ENCODE measurements around the gene ZNRF2.
A peak's percentile ranks its signal among the peaks of the same experiment; 100 is the strongest.

Gene ZNRF2

DNA sequence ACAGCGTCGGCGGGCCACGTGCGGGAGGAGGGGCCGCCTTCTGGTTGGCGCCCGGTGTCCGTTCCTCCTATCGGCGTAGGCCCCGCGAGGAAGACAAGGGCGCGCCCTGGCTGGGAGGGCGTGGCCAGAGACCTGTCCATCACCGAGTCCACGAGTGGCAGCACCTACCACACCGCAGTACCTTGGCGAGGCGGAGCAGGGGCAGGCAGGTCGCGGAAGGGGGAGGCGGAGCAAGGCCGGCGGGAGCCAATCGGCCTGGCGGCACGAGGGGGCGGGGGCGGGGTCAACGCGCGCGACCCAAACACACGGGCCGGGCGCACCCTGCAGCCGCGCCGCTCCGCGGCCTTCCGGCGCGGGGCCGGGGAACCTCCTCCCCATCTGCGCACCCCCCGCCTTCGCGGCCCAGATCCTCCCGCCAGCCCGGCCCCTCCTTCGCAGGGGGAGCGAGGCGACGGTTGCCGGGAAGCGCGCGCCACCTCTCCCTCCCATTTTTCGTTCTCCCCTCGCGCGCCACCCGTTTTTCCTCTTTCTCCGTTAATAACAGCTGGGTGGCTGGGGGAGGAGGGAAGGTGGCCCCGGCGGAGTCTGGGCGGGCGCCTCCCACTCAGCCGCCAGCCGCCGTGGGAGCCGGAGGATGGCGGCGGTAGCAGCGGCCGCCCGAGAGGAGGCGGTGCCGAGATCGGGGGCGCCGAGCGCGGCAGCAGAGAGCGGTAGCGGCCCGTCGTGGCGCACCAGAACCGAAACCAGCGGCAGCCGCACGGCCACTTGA, at the start of gene ZNRF2:
Gene ZNRF2 (plus strand): TSS at position 300 of the 769 bp plus-strand sequence. CDS start 761 bp downstream, outside the sequence.
- CTCF ChIA-PET = interaction anchor here (1.0 to 2.1 kb wide), 3 partner anchors 38 to 68 kb away, joined by 3 to 5 read pairs (median 4); no protein-coding TSS in a partner anchor
- H3K9me3 Mint-ChIP-seq = no peaks in the 10 kb centered on the region
- H3K4me1 Mint-ChIP-seq = peaks cover 41% of the 10 kb centered on the region
- H3K36me3 Mint-ChIP-seq = peaks cover 20% of the 10 kb centered on the region
- H3K4me3 Mint-ChIP-seq = peak within 1 kb of the TSS; percentile 77
- H3K27me3 Mint-ChIP-seq = no peaks in the 10 kb centered on the region
- peak; percentile 100 for DNase-seq
- H3K27ac Mint-ChIP-seq = peak within 1 kb of the TSS; percentile 90

- Mint-ChIP-seq H3K9me3 (no peaks in the 10 kb centered on the region), H3K4me3 (no peak overlapping the region), H3K4me1 (no peaks in the 10 kb centered on the region), H3K27ac (no peak overlapping the region), H3K27me3 (peaks cover 9% of the 10 kb centered on the region), H3K36me3 (no peaks in the 10 kb centered on the region)
- CTCF ChIA-PET = no interaction called here
- DNase-seq = no peak
Observed at GRCh38 chr7:30237271-30237695, 47.1 kb upstream of the ZNRF2 start.

GRCh38 chr7:30238721-30239441, 45.5 kb upstream of the ZNRF2 start:
- H3K27ac Mint-ChIP-seq = no peak overlapping the region
- H3K36me3 Mint-ChIP-seq = no peaks in the 10 kb centered on the region
- no peak overlapping the region for H3K4me3 Mint-ChIP-seq
- no peak for DNase-seq
- H3K27me3 Mint-ChIP-seq = peaks cover 9% of the 10 kb centered on the region
- CTCF ChIA-PET = no interaction called here
- H3K4me1 Mint-ChIP-seq = no peaks in the 10 kb centered on the region
- no peaks in the 10 kb centered on the region for H3K9me3 Mint-ChIP-seq

- peaks cover 9% of the 10 kb centered on the region for H3K27me3 Mint-ChIP-seq
- no peaks in the 10 kb centered on the region for H3K36me3 Mint-ChIP-seq
- H3K4me1 Mint-ChIP-seq = no peaks in the 10 kb centered on the region
- no peak for DNase-seq
- CTCF ChIA-PET = no interaction called here
- H3K9me3 Mint-ChIP-seq = no peaks in the 10 kb centered on the region
- no peak overlapping the region for H3K27ac Mint-ChIP-seq
- H3K4me3 Mint-ChIP-seq = no peak overlapping the region
Observed at GRCh38 chr7:30240106-30240800, 44.1 kb upstream of the ZNRF2 start.

GRCh38 chr7:30241767-30242166, 42.6 kb upstream of the ZNRF2 start:
- H3K4me1 Mint-ChIP-seq = no peaks in the 10 kb centered on the region
- DNase-seq = no peak
- no peak overlapping the region for H3K27ac Mint-ChIP-seq
- H3K4me3 Mint-ChIP-seq = no peak overlapping the region
- no peaks in the 10 kb centered on the region for H3K36me3 Mint-ChIP-seq
- peaks cover 9% of the 10 kb centered on the region for H3K27me3 Mint-ChIP-seq
- H3K9me3 Mint-ChIP-seq = no peaks in the 10 kb centered on the region
- CTCF ChIA-PET = no interaction called here

GRCh38 chr7:30244340-30244739, 40.1 kb upstream of the ZNRF2 start:
- Mint-ChIP-seq H3K27ac (no peak overlapping the region), H3K27me3 (peaks cover 9% of the 10 kb centered on the region), H3K4me3 (no peak overlapping the region), H3K36me3 (no peaks in the 10 kb centered on the region), H3K4me1 (no peaks in the 10 kb centered on the region), H3K9me3 (no peaks in the 10 kb centered on the region)
- CTCF ChIA-PET = no interaction called here
- DNase-seq = no peak

DNA sequence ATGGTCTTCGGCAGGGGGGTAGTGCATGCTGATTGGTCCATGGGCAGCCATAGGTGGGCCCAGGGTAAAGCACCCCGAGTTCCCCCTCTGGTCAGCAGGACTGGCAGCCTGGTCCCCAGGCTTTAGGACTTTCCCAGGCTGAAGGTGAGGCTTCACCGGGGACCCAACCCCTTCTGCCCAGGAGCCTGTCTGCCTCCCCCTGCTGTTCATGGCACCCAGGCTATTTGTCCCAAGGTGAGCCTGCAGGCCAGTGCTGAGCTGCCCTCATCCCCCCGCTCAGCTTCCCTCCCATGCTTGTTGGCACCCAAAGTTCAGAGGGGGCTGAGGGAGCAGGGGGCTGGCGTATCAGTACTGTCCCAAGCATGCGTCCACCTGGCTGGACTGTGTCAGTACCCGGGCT, 38.5 kb upstream of the ZNRF2 start:
- no peaks in the 10 kb centered on the region for H3K27me3 Mint-ChIP-seq
- H3K9me3 Mint-ChIP-seq = no peaks in the 10 kb centered on the region
- no peak for DNase-seq
- peaks cover 5% of the 10 kb centered on the region for H3K4me1 Mint-ChIP-seq
- CTCF ChIA-PET = no interaction called here
- no peaks in the 10 kb centered on the region for H3K36me3 Mint-ChIP-seq
- H3K27ac Mint-ChIP-seq = no peak overlapping the region
- no peak overlapping the region for H3K4me3 Mint-ChIP-seq

- Mint-ChIP-seq H3K9me3 (no peaks in the 10 kb centered on the region), H3K4me3 (no peak overlapping the region), H3K36me3 (no peaks in the 10 kb centered on the region), H3K27me3 (no peaks in the 10 kb centered on the region), H3K27ac (no peak overlapping the region), H3K4me1 (peaks cover 5% of the 10 kb centered on the region)
- CTCF ChIA-PET = no interaction called here
- no peak for DNase-seq
Observed at GRCh38 chr7:30246392-30246791, 38.0 kb upstream of the ZNRF2 start.

GRCh38 chr7:30247541-30248401, 36.6 kb upstream of the ZNRF2 start:
- Mint-ChIP-seq H3K27me3 (no peaks in the 10 kb centered on the region), H3K36me3 (no peaks in the 10 kb centered on the region), H3K4me1 (peaks cover 5% of the 10 kb centered on the region), H3K27ac (no peak overlapping the region), H3K9me3 (no peaks in the 10 kb centered on the region), H3K4me3 (no peak overlapping the region)
- DNase-seq = no peak
- CTCF ChIA-PET = no interaction called here

GRCh38 chr7:30249316-30249715, 35.1 kb upstream of the ZNRF2 start:
- Mint-ChIP-seq H3K27me3 (no peaks in the 10 kb centered on the region), H3K36me3 (no peaks in the 10 kb centered on the region), H3K4me3 (no peak overlapping the region), H3K9me3 (no peaks in the 10 kb centered on the region), H3K4me1 (peaks cover 5% of the 10 kb centered on the region), H3K27ac (no peak overlapping the region)
- DNase-seq = no peak
- CTCF ChIA-PET = no interaction called here

GRCh38 chr7:30249986-30250774, 34.2 kb upstream of the ZNRF2 start:
- no peak overlapping the region for H3K27ac Mint-ChIP-seq
- no peak for DNase-seq

DNA sequence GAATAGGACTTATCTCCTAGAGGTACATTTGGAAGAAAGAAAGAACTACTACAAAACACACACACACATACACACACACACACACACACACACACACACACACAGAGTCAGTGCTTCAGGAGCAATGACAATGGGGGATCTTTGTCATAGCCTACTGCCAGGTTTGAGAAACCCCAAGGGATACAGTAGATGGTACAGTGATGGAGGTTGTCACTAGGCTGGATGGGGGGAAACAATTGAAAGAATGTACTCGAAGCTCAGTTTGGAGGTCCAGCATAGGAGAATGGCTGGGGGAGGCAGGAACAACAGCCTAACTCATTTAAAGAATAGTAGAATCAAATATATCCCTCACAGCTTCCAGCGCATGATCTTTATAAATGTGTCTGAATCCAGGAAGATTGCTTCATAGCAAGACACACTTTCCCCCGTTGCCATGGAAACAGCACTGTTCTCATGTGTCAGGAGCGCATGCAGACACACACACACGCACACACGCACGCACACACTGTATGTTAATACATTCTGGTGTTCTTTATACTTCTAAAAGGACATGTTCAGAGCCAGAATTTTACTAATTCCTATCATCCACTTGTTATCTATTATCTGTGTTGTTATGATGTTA, 32.6 kb upstream of the ZNRF2 start:
- H3K4me3 Mint-ChIP-seq = no peak overlapping the region

More at GRCh38 chr7:30249986-30250774, 34.2 kb upstream of the ZNRF2 start:
- Mint-ChIP-seq H3K36me3 (no peaks in the 10 kb centered on the region), H3K27me3 (no peaks in the 10 kb centered on the region), H3K4me3 (no peak overlapping the region), H3K9me3 (no peaks in the 10 kb centered on the region), H3K4me1 (peaks cover 5% of the 10 kb centered on the region)
- CTCF ChIA-PET = no interaction called here

More for the DNA sequence above, 32.6 kb upstream of the ZNRF2 start:
- CTCF ChIA-PET = no interaction called here
- Mint-ChIP-seq H3K27ac (no peak overlapping the region), H3K9me3 (no peaks in the 10 kb centered on the region), H3K4me1 (peaks cover 5% of the 10 kb centered on the region), H3K36me3 (no peaks in the 10 kb centered on the region), H3K27me3 (no peaks in the 10 kb centered on the region)
- no peak for DNase-seq
